BLaER1 treated with 17β-estradiol and CSF1 and Interleukin-3, amounts not matched to agents 10 nM and 100 nM (cell line): Measurements from ENCODE around the gene SCN1B.
"Not testable (repeated sequence)": the region's sequence is repeated elsewhere in the genome, so short reads cannot be mapped to it uniquely, and the experiment has no call there.

ENCODE experiments used
- H3K27ac ChIP-seq, 11 experiments: shearing (Covaris generic); formaldehyde crosslinking; 2 replicates each; pipeline ENCODE4 v1.8.1; 2022
- H3K27me3 ChIP-seq, 11 experiments: shearing (Covaris generic); formaldehyde crosslinking; 2 replicates each; pipeline ENCODE4 v1.8.1; 2022
- H3K36me3 ChIP-seq, 11 experiments: shearing (Covaris generic); formaldehyde crosslinking; 2 replicates each; pipeline ENCODE4 v1.8.1; 2022
- H3K4me1 ChIP-seq, 10 experiments: shearing (Covaris generic); formaldehyde crosslinking; 2 replicates each; pipeline ENCODE4 v1.8.1; 2022
- H3K4me2 ChIP-seq, 11 experiments: shearing (Covaris generic); formaldehyde crosslinking; 2 replicates each; pipeline ENCODE4 v1.8.1; 2022
- H3K4me3 ChIP-seq, 10 experiments: shearing (Covaris generic); formaldehyde crosslinking; 2 replicates each; pipeline ENCODE4 v1.8.1; 2022
- H3K9ac ChIP-seq, 11 experiments: shearing (Covaris generic); formaldehyde crosslinking; 2 replicates each; pipeline ENCODE4 v1.8.1; 2022
- H3K9me3 ChIP-seq, 11 experiments: shearing (Covaris generic); formaldehyde crosslinking; replicated peaks in 1 of 11; 2 replicates each; pipeline ENCODE4 v1.8.1; 2022
- H4K20me1 ChIP-seq, 11 experiments: shearing (Covaris generic); formaldehyde crosslinking; 2 replicates each; pipeline ENCODE4 v1.8.1; 2022
- Cebpa-rat ChIP-seq, 11 experiments: shearing (Covaris generic); IDR thresholded peaks; 2 replicates each; pipeline ENCODE4 v1.8.1; 2022

Gene SCN1B

GRCh38 chr19:34991542-34992333 lies 38.5 kb upstream of the SCN1B start:
- H3K27me3 ChIP-seq, result no peaks in the 10 kb centered on the region
- no peak overlapping the region for H3K4me2 ChIP-seq
- no peak for TF ChIP-seq Cebpa-rat (IDR thresholded peaks at IDR 0.05)
- H4K20me1 ChIP-seq, result no peaks in the 10 kb centered on the region
- peaks cover 12 to 38% (median 22%) of the 10 kb centered on the region in 10 experiments for H3K4me1 ChIP-seq
- peaks cover 18 to 42% (median 28%) of the 10 kb centered on the region in 11 experiments for H3K9me3 ChIP-seq
- no peak overlapping the region for H3K4me3 ChIP-seq
- peaks cover 0 to 5% (median 0%) of the 10 kb centered on the region in 11 experiments; a peak in 4 of 22 replicates for H3K36me3 ChIP-seq
- no peak overlapping the region for H3K9ac ChIP-seq
- no peak overlapping the region for H3K27ac ChIP-seq

GRCh38 chr19:34992582-34992981 lies 37.7 kb upstream of the SCN1B start:
- not testable (repeated sequence) for H3K27me3 ChIP-seq, H3K4me2 ChIP-seq, H3K9ac ChIP-seq, H3K36me3 ChIP-seq, H3K27ac ChIP-seq, H4K20me1 ChIP-seq, H3K4me3 ChIP-seq
- Histone ChIP-seq H3K9me3 (peaks cover 18 to 42% (median 28%) of the 10 kb centered on the region in 11 experiments), H3K4me1 (peaks cover 21 to 46% (median 30%) of the 10 kb centered on the region in 10 experiments)

GRCh38 chr19:34994286-34994642 lies 36.0 kb upstream of the SCN1B start:
- Histone ChIP-seq H3K27me3 (no peaks in the 10 kb centered on the region), H3K27ac (no peak overlapping the region), H3K4me1 (peaks cover 37 to 49% (median 42%) of the 10 kb centered on the region in 10 experiments), H4K20me1 (no peaks in the 10 kb centered on the region), H3K4me3 (no peak overlapping the region), H3K9ac (no peak overlapping the region), H3K4me2 (no peak overlapping the region), H3K9me3 (peaks cover 18 to 42% (median 28%) of the 10 kb centered on the region in 11 experiments), H3K36me3 (peaks cover 0 to 5% (median 0%) of the 10 kb centered on the region in 11 experiments; a peak in 4 of 22 replicates)
- TF ChIP-seq Cebpa-rat (IDR thresholded peaks at IDR 0.05), result no peak

GRCh38 chr19:34994643-34995541 lies 35.4 kb upstream of the SCN1B start:
- Histone ChIP-seq H3K4me1 (peaks cover 39 to 46% (median 43%) of the 10 kb centered on the region in 10 experiments), H3K36me3 (peaks cover 0 to 5% (median 0%) of the 10 kb centered on the region in 11 experiments; a peak in 4 of 22 replicates), H3K9me3 (peaks cover 18 to 42% (median 28%) of the 10 kb centered on the region in 11 experiments), H3K27ac (no peak overlapping the region), H4K20me1 (no peaks in the 10 kb centered on the region), H3K4me2 (no peak overlapping the region), H3K4me3 (no peak overlapping the region), H3K27me3 (no peaks in the 10 kb centered on the region), H3K9ac (no peak overlapping the region)
- no peak for TF ChIP-seq Cebpa-rat (IDR thresholded peaks at IDR 0.05)

DNA sequence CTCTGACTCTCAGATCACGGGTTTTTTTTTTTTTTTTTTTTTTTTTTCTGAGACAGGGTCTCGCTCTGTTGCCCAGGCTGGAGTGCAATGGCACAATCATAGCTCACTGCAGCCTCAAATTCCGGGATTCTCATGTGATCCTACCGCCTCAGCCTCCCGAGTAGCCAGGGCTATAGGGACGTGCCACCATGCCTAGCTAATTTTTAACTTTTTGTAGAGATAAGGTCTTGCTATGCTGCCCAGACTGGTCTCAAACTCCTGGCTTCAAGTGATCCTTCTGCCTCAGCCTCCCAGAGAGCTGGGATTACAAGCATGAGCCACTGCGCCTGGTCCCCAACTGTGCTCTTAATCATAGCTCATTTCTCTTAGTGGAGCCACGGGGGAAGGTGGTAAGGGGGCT lies 34.7 kb upstream of the SCN1B start:
- Histone ChIP-seq H4K20me1 (no peaks in the 10 kb centered on the region), H3K4me3 (0 out of 20 replicates have a peak overlapping the region, but pooled peaks of 1 of the 10 experiments have one; percentile 31), H3K27me3 (no peaks in the 10 kb centered on the region), H3K27ac (peak overlapping the region in 7 of 11 experiments; percentile 89 to 97 (median 93); a peak in 12 of 22 replicates), H3K36me3 (peaks cover 0 to 5% (median 0%) of the 10 kb centered on the region in 11 experiments; a peak in 4 of 22 replicates), H3K4me2 (peak overlapping the region in 5 of 11 experiments; percentile 24 to 99 (median 93); a peak in 5 of 22 replicates), H3K4me1 (peaks cover 35 to 46% (median 44%) of the 10 kb centered on the region in 10 experiments), H3K9ac (no peak overlapping the region; a peak in 1 of 22 replicates), H3K9me3 (peaks cover 18 to 42% (median 28%) of the 10 kb centered on the region in 11 experiments)
- TF ChIP-seq Cebpa-rat (IDR thresholded peaks at IDR 0.05), result no peak

GRCh38 chr19:34997071-34997617 lies 33.1 kb upstream of the SCN1B start:
- H3K9me3 ChIP-seq, result peaks cover 18 to 32% (median 27%) of the 10 kb centered on the region in 11 experiments
- peaks cover 0 to 7% (median 3%) of the 10 kb centered on the region in 11 experiments; a peak in 13 of 22 replicates for H3K36me3 ChIP-seq
- no peak for TF ChIP-seq Cebpa-rat (IDR thresholded peaks at IDR 0.05)
- H3K27ac ChIP-seq, result peak overlapping the region in 10 of 11 experiments; percentile 35 to 97 (median 92); a peak in 20 of 22 replicates
- H3K4me3 ChIP-seq, result peak overlapping the region in 7 of 10 experiments; percentile 1 to 44 (median 23); a peak in 6 of 20 replicates
- peak overlapping the region in 9 of 11 experiments; percentile 55 to 99 (median 66); a peak in 18 of 22 replicates for H3K9ac ChIP-seq
- H4K20me1 ChIP-seq, result peaks cover 3 to 15% (median 13%) of the 10 kb centered on the region in 11 experiments; a peak in 19 of 22 replicates
- H3K27me3 ChIP-seq, result no peaks in the 10 kb centered on the region
- H3K4me1 ChIP-seq, result peaks cover 37 to 57% (median 53%) of the 10 kb centered on the region in 10 experiments
- H3K4me2 ChIP-seq, result peak overlapping the region; percentile 89 to 99 (median 97)

DNA sequence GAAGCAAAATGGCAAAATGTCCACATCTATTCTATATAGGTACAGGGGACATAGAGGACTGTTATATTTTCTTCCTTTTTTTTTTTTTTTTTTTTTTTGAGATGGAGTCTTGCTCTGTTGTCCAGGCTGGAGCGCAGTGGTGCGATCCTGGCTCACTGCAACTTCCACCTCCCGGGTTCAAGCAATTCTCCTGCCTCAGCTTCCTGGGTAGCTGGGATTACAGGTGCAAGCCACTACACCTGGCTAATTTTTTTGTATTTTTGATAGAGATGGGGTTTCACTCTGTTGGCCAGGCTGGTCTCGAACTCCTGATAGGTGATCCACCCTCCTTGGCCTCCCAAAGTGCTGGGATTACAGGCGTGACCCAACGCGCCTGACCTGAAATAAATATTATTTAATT lies 32.0 kb upstream of the SCN1B start:
- Histone ChIP-seq H3K4me3 (peak overlapping the region in 6 of 10 experiments; percentile 1 to 44 (median 28); a peak in 5 of 20 replicates), H3K27ac (peak overlapping the region in 10 of 11 experiments; percentile 35 to 97 (median 92); a peak in 19 of 22 replicates)

More for the DNA sequence above, 32.0 kb upstream of the SCN1B start:
- Histone ChIP-seq H3K36me3 (peaks cover 0 to 13% (median 9%) of the 10 kb centered on the region in 11 experiments; a peak in 14 of 22 replicates), H3K9ac (peak overlapping the region in 9 of 11 experiments; percentile 61 to 99 (median 89); a peak in 13 of 22 replicates), H3K4me2 (peak overlapping the region; percentile 89 to 99 (median 97)), H3K9me3 (peaks cover 18 to 28% (median 25%) of the 10 kb centered on the region in 11 experiments), H3K4me1 (peaks cover 48 to 68% (median 64%) of the 10 kb centered on the region in 10 experiments), H4K20me1 (peaks cover 14 to 26% (median 23%) of the 10 kb centered on the region in 11 experiments; a peak in 21 of 22 replicates)
- not testable (repeated sequence) for H3K27me3 ChIP-seq
